GM23338 (cell line): ENCODE data around the gene ZNF480.

Experiments
- EZH2 ChIP-seq: fragments of 200-600 bp; sonication (generic); IDR thresholded peaks from one replicate; pipeline ENCODE4 v1.8.0; 2017; ENCODE audit warnings: antibody characterized with exemption, mild to moderate bottlenecking, low read depth; ENCODE audit not compliant: unreplicated experiment
- EZH2phosphoT487 ChIP-seq: fragments of 200-600 bp; sonication (generic); IDR thresholded peaks from one replicate; pipeline ENCODE4 v1.8.1; 2018; ENCODE audit warnings: antibody characterized with exemption; ENCODE audit not compliant: unreplicated experiment
- NANOG ChIP-seq: IDR thresholded peaks from 2 replicates; pipeline ENCODE4 v1.6.1; 2016; ENCODE audit warnings: antibody characterized with exemption, borderline replicate concordance
- POLR2AphosphoS5 ChIP-seq: IDR thresholded peaks from 2 replicates; pipeline ENCODE4 v1.6.1; 2016; ENCODE audit warnings: antibody characterized with exemption, low read depth
- TF ChIP-seq, protein P1 (sequence below), 2 experiments: fragments of 200-600 bp in 1 of 2; sonication (generic) in 1 of 2; conservative IDR thresholded peaks; 2 replicates each; pipeline versions ENCODE4 v1.5.1 to v1.6.1; 2016 to 2017; ENCODE audit warnings: antibody characterized with exemption in 2 of 2, low read depth in 2 of 2, mild to moderate bottlenecking in 2 of 2, moderate library complexity in 1 of 2
- TF ChIP-seq, protein P2 (sequence below): IDR thresholded peaks from one replicate; pipeline ENCODE4 v1.6.1; 2018; ENCODE audit warnings: antibody characterized with exemption; ENCODE audit not compliant: unreplicated experiment

DNA sequence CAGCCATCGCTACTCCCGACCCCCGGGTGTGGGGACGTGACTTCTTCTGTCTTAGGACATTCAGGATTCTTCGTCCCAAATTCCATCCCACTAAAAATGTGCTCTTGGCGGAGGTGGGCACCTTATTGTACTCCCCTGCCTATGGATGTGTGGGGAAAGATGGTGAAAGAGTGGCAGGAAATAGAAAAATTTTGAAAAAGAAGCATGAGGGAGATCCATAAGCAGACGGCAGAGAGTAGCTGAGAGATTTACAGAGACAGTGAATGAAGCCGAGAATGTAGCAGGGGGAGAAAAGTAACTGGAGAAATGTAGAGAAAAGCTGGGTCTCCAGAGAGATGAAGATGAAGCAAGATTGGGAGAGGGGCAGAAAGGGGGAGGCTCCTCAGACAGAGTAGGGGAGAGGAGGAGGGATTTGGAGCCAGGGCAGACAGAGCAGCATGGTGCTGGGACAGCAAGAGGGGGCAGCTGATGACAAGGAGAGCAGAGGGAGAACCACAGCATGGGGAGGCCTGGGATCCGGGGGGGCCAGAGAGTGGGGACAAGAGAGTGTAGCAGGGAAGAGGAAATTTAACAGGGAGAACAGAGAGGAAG, 39.9 kb downstream of the ZNF480 start:
- TF ChIP-seq, protein P1, sequence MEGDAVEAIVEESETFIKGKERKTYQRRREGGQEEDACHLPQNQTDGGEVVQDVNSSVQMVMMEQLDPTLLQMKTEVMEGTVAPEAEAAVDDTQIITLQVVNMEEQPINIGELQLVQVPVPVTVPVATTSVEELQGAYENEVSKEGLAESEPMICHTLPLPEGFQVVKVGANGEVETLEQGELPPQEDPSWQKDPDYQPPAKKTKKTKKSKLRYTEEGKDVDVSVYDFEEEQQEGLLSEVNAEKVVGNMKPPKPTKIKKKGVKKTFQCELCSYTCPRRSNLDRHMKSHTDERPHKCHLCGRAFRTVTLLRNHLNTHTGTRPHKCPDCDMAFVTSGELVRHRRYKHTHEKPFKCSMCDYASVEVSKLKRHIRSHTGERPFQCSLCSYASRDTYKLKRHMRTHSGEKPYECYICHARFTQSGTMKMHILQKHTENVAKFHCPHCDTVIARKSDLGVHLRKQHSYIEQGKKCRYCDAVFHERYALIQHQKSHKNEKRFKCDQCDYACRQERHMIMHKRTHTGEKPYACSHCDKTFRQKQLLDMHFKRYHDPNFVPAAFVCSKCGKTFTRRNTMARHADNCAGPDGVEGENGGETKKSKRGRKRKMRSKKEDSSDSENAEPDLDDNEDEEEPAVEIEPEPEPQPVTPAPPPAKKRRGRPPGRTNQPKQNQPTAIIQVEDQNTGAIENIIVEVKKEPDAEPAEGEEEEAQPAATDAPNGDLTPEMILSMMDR (conservative IDR thresholded peaks at IDR 0.05; ENCODE audit: low read depth in 2 of 2), result no peak
- no peak for TF ChIP-seq POLR2AphosphoS5
- TF ChIP-seq EZH2phosphoT487, result no peak
- TF ChIP-seq, protein P2, sequence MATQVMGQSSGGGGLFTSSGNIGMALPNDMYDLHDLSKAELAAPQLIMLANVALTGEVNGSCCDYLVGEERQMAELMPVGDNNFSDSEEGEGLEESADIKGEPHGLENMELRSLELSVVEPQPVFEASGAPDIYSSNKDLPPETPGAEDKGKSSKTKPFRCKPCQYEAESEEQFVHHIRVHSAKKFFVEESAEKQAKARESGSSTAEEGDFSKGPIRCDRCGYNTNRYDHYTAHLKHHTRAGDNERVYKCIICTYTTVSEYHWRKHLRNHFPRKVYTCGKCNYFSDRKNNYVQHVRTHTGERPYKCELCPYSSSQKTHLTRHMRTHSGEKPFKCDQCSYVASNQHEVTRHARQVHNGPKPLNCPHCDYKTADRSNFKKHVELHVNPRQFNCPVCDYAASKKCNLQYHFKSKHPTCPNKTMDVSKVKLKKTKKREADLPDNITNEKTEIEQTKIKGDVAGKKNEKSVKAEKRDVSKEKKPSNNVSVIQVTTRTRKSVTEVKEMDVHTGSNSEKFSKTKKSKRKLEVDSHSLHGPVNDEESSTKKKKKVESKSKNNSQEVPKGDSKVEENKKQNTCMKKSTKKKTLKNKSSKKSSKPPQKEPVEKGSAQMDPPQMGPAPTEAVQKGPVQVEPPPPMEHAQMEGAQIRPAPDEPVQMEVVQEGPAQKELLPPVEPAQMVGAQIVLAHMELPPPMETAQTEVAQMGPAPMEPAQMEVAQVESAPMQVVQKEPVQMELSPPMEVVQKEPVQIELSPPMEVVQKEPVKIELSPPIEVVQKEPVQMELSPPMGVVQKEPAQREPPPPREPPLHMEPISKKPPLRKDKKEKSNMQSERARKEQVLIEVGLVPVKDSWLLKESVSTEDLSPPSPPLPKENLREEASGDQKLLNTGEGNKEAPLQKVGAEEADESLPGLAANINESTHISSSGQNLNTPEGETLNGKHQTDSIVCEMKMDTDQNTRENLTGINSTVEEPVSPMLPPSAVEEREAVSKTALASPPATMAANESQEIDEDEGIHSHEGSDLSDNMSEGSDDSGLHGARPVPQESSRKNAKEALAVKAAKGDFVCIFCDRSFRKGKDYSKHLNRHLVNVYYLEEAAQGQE, result no peak
- TF ChIP-seq NANOG, result no peak
- TF ChIP-seq EZH2, result no peak
